Measurements from ENCODE around the gene RAD9A. TPM values are rescaled to one million over a fixed set of nuclear protein-coding genes. Genes with fewer than 3 reads are reported as not detected.
A peak's percentile ranks its signal among the peaks of the same experiment; 100 is the strongest.

The RAD9A gene
- total and polyA plus RNA-seq, 9 of the 15 experiments (the other 6 are each of a cell fraction or from before 2014, with no cell fraction given) = 1.4 to 41.2 (median 16.1) TPM

DNA sequence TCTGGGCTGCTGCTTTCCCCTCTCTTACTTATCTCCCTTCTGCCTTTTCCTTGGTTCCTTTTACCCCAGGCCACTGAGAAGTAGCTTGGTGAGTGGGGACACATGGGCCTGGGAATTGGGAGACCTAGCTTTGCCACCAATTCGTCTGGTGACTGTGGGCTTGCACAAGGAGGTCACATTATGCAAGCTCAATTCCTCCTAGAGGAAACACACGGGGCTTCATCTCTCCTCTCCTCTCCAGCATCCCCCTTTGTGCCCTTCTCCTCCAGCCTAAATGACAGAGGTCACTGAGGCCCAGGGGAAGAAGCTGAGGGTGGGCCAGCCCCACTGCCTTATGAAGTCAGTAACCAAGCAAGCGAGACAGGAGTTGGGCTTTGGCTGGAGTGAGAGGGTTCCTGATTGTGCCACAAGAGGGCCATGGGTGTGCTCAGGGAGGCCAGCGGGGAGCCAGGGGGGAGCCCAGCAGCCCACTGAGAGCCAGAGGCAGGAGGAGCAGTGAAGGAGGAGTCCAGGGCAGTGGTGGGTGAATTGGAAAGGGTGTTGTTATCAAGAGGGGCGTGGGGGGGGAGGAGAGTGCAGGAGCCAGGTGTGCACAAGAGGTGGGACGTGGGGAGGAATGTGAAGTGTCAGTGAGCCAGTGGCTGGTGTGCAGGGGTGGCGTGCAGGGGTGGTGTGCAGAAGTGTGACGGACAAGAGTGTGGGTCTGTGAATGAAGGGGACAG, 20.4 kb upstream of the RAD9A start (continued):
- TF ChIP-seq E4F1 (CRISPR knock-in tag; IDR thresholded peaks at IDR 0.05; ENCODE audit: borderline replicate concordance) (no peak), ZNF146 (CRISPR knock-in tag; IDR thresholded peaks at IDR 0.05; ENCODE audit: unreplicated experiment) (no peak), NR2F6 (CRISPR knock-in tag; IDR thresholded peaks at IDR 0.05) (no peak), FOSL1 (tag; conservative IDR thresholded peaks at IDR 0.05) (no peak), HEY1 (CRISPR knock-in tag; IDR thresholded peaks at IDR 0.05; ENCODE audit: borderline replicate concordance) (no peak), ZNF707 (CRISPR knock-in tag; conservative IDR thresholded peaks at IDR 0.05) (no peak), FOS (IDR thresholded peaks at IDR 0.05; ENCODE audit: extremely low read depth, insufficient read length) (no peak), ZNF263 (CRISPR knock-in tag; IDR thresholded peaks at IDR 0.05; ENCODE audit: borderline replicate concordance) (peak; percentile 64; the same call in 1 of the 2 replicates), ZNF589 (CRISPR knock-in tag; IDR thresholded peaks at IDR 0.05; ENCODE audit: low read depth) (no peak), CREM (IDR thresholded peaks at IDR 0.05; ENCODE audit: low read depth) (no peak), ZNF699 (CRISPR knock-in tag; IDR thresholded peaks at IDR 0.05; ENCODE audit: insufficient replicate concordance) (no peak), ZBTB26 (CRISPR knock-in tag; IDR thresholded peaks at IDR 0.05) (peak; percentile 84; the same call in 1 of the 2 replicates), ZC3H11A (IDR thresholded peaks at IDR 0.05; ENCODE audit: low read depth, low read length) (no peak), XRCC4 (IDR thresholded peaks at IDR 0.05; ENCODE audit: extremely low read depth, insufficient read depth, insufficient read length) (no peak), ZNF79 (CRISPR knock-in tag; IDR thresholded peaks at IDR 0.05; ENCODE audit: low read depth) (no peak), ILK (tag; IDR thresholded peaks at IDR 0.05; ENCODE audit: borderline replicate concordance, low read depth) (no peak)
- TF ChIP-seq, protein P1, sequence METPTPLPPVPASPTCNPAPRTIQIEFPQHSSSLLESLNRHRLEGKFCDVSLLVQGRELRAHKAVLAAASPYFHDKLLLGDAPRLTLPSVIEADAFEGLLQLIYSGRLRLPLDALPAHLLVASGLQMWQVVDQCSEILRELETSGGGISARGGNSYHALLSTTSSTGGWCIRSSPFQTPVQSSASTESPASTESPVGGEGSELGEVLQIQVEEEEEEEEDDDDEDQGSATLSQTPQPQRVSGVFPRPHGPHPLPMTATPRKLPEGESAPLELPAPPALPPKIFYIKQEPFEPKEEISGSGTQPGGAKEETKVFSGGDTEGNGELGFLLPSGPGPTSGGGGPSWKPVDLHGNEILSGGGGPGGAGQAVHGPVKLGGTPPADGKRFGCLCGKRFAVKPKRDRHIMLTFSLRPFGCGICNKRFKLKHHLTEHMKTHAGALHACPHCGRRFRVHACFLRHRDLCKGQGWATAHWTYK (CRISPR knock-in tag; IDR thresholded peaks at IDR 0.05) = no peak
- TF ChIP-seq, protein P2, sequence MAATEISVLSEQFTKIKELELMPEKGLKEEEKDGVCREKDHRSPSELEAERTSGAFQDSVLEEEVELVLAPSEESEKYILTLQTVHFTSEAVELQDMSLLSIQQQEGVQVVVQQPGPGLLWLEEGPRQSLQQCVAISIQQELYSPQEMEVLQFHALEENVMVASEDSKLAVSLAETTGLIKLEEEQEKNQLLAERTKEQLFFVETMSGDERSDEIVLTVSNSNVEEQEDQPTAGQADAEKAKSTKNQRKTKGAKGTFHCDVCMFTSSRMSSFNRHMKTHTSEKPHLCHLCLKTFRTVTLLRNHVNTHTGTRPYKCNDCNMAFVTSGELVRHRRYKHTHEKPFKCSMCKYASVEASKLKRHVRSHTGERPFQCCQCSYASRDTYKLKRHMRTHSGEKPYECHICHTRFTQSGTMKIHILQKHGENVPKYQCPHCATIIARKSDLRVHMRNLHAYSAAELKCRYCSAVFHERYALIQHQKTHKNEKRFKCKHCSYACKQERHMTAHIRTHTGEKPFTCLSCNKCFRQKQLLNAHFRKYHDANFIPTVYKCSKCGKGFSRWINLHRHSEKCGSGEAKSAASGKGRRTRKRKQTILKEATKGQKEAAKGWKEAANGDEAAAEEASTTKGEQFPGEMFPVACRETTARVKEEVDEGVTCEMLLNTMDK (IDR thresholded peaks at IDR 0.05; ENCODE audit: borderline replicate concordance, insufficient read depth, low read depth, low read length, poor library complexity, severe bottlenecking) = peak; percentile 93
- TF ChIP-seq, protein P3, sequence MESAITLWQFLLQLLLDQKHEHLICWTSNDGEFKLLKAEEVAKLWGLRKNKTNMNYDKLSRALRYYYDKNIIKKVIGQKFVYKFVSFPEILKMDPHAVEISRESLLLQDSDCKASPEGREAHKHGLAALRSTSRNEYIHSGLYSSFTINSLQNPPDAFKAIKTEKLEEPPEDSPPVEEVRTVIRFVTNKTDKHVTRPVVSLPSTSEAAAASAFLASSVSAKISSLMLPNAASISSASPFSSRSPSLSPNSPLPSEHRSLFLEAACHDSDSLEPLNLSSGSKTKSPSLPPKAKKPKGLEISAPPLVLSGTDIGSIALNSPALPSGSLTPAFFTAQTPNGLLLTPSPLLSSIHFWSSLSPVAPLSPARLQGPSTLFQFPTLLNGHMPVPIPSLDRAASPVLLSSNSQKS (CRISPR knock-in tag; IDR thresholded peaks at IDR 0.05) = no peak
